MM.1S (cell line): Measurements from ENCODE around the gene PLAAT3.

Source experiments
- DNase-seq: peaks from one replicate; pipeline ENCODE4 v3.0.0-alpha.2; 2015
- H2AFZ ChIP-seq: fragments of 300-600 bp; sonication (generic); 2 replicates; pipeline ENCODE4 v1.6.0; 2016; ENCODE audit warnings: antibody characterized with exemption, low read length
- H3F3A ChIP-seq: fragments of 300-600 bp; sonication (generic); 2 replicates; pipeline ENCODE4 v1.6.1; 2016; ENCODE audit warnings: mild to moderate bottlenecking, antibody characterized with exemption, low read length, moderate library complexity, mixed read lengths; ENCODE audit not compliant: insufficient read depth
- H3K27ac ChIP-seq: fragments of 300-600 bp; sonication (generic); 2 replicates; pipeline ENCODE4 v1.5.1; 2016; ENCODE audit warnings: mild to moderate bottlenecking, low read length
- H3K27me3 ChIP-seq: fragments of 300-600 bp; sonication (generic); replicated peaks from 2 replicates; pipeline ENCODE4 v1.6.0; 2016; ENCODE audit warnings: low read length; ENCODE audit not compliant: insufficient read depth
- H3K36me3 ChIP-seq: fragments of 300-600 bp; sonication (generic); replicated peaks from 2 replicates; pipeline ENCODE4 v1.6.1; 2016; ENCODE audit warnings: mild to moderate bottlenecking, low read length, mixed read lengths; ENCODE audit not compliant: insufficient read depth
- H3K4me1 ChIP-seq: fragments of 300-600 bp; sonication (generic); 2 replicates; pipeline ENCODE4 v1.6.1; 2016; ENCODE audit warnings: low read length, mixed read lengths
- H3K4me2 ChIP-seq: fragments of 300-600 bp; sonication (generic); 2 replicates; pipeline ENCODE4 v1.6.0; 2016; ENCODE audit warnings: low read depth, low read length
- H3K4me3 ChIP-seq: fragments of 300-600 bp; sonication (generic); 2 replicates; pipeline ENCODE4 v1.5.1; 2016; ENCODE audit warnings: low read length, mixed read lengths
- H3K79me2 ChIP-seq: fragments of 300-600 bp; sonication (generic); 2 replicates; pipeline ENCODE4 v1.6.1; 2016; ENCODE audit warnings: mixed run types, low read length, mixed read lengths
- H3K9ac ChIP-seq: fragments of 300-600 bp; sonication (generic); 2 replicates; pipeline ENCODE4 v1.6.1; 2016; ENCODE audit warnings: low read length, mixed read lengths
- H3K9me2 ChIP-seq: fragments of 300-600 bp; sonication (generic); replicated peaks from 2 replicates; pipeline ENCODE4 v1.6.1; 2016; ENCODE audit warnings: mild to moderate bottlenecking, low read length, mixed read lengths; ENCODE audit not compliant: insufficient read depth
- H3K9me3 ChIP-seq: fragments of 300-600 bp; sonication (generic); replicated peaks from 2 replicates; pipeline ENCODE4 v1.6.1; 2016; ENCODE audit warnings: mild to moderate bottlenecking, low read length, mixed read lengths; ENCODE audit not compliant: insufficient read depth
- H4K20me1 ChIP-seq: fragments of 300-600 bp; sonication (generic); 2 replicates; pipeline ENCODE4 v1.6.1; 2016; ENCODE audit warnings: mild to moderate bottlenecking, low read length, moderate library complexity, mixed read lengths; ENCODE audit not compliant: insufficient read depth
- CTCF ChIP-seq: fragments of 300-600 bp; sonication (generic); IDR thresholded peaks from 2 replicates; pipeline ENCODE4 v1.5.1; 2016; ENCODE audit warnings: antibody characterized with exemption, low read length, mixed read lengths
- EZH2 ChIP-seq: fragments of 300-600 bp; sonication (generic); optimal IDR thresholded peaks from 2 replicates; pipeline ENCODE3; 2017; ENCODE audit warnings: low read depth, mild to moderate bottlenecking, antibody characterized with exemption, low read length, mixed read lengths
- EZH2phosphoT487 ChIP-seq: fragments of 300-600 bp; sonication (generic); IDR thresholded peaks from 2 replicates; pipeline ENCODE4 v1.6.1; 2018; ENCODE audit warnings: antibody characterized with exemption, low read length

PLAAT3 gene

GRCh38 chr11:63573881-63574855 is 40.1 kb downstream of the PLAAT3 start:
- Histone ChIP-seq H3K27me3 (no peaks in the 10 kb centered on the region), H2AFZ (peak overlapping the region; percentile 86), H3K79me2 (no peaks in the 10 kb centered on the region), H3F3A (peaks cover 5% of the 10 kb centered on the region; the same call in 1 of the 2 replicates), H3K9ac (peak overlapping the region; percentile 5; the same call in 1 of the 2 replicates), H3K9me2 (no peaks in the 10 kb centered on the region), H3K4me3 (peak overlapping the region; percentile 40), H4K20me1 (no peaks in the 10 kb centered on the region), H3K9me3 (no peaks in the 10 kb centered on the region), H3K4me1 (peaks cover 7% of the 10 kb centered on the region), H3K27ac (peak overlapping the region; percentile 40; the same call in 1 of the 2 replicates), H3K36me3 (no peaks in the 10 kb centered on the region), H3K4me2 (peak overlapping the region; percentile 52)
- DNase-seq = peak; percentile 80
- TF ChIP-seq CTCF (peak; percentile 36), EZH2phosphoT487 (no peak)

- no peaks in the 10 kb centered on the region for H4K20me1 ChIP-seq
- H3K9me2 ChIP-seq = no peaks in the 10 kb centered on the region
- peaks cover 7% of the 10 kb centered on the region for H3K4me1 ChIP-seq
- no peak overlapping the region for H3K27ac ChIP-seq
- H2AFZ ChIP-seq = no peak overlapping the region
- DNase-seq = no peak
- H3K27me3 ChIP-seq = no peaks in the 10 kb centered on the region
- H3K36me3 ChIP-seq = no peaks in the 10 kb centered on the region
- H3K4me2 ChIP-seq = no peak overlapping the region
- no peak overlapping the region for H3K4me3 ChIP-seq
- H3K9me3 ChIP-seq = no peaks in the 10 kb centered on the region
- no peaks in the 10 kb centered on the region for H3K79me2 ChIP-seq
- no peak for TF ChIP-seq EZH2
- TF ChIP-seq EZH2phosphoT487 = no peak
- no peak for TF ChIP-seq CTCF
- H3K9ac ChIP-seq = no peak overlapping the region
- H3F3A ChIP-seq = peaks cover 5% of the 10 kb centered on the region; the same call in 1 of the 2 replicates
These were observed 42.1 kb downstream of the PLAAT3 start for GRCh38 chr11:63572026-63572688.

GRCh38 chr11:63569570-63569969 is 44.7 kb downstream of the PLAAT3 start:
- H3K79me2 ChIP-seq = no peaks in the 10 kb centered on the region
- no peaks in the 10 kb centered on the region for H4K20me1 ChIP-seq
- H3K4me3 ChIP-seq = no peak overlapping the region
- peaks cover 21% of the 10 kb centered on the region for H3K4me1 ChIP-seq
- no peak for DNase-seq
- no peaks in the 10 kb centered on the region for H3K9me2 ChIP-seq
- no peaks in the 10 kb centered on the region for H3K36me3 ChIP-seq
- no peak overlapping the region for H3K4me2 ChIP-seq
- H3F3A ChIP-seq = peaks cover 10% of the 10 kb centered on the region
- TF ChIP-seq EZH2 (no peak), EZH2phosphoT487 (no peak), CTCF (no peak)
- H3K27ac ChIP-seq = no peak overlapping the region
- no peak overlapping the region for H3K9ac ChIP-seq
- no peak overlapping the region for H2AFZ ChIP-seq
- no peaks in the 10 kb centered on the region for H3K9me3 ChIP-seq
- no peaks in the 10 kb centered on the region for H3K27me3 ChIP-seq
